Spleen (tissue), 11 donors: ENCODE results near the gene DCAF6. TPM values are rescaled to one million over a fixed set of nuclear protein-coding genes. Genes with fewer than 3 reads are reported as not detected.

Source experiments
- DNase-seq: peaks from one replicate; pipeline ENCODE4 v3.0.0-alpha.2; 2020
- H3K27ac ChIP-seq, 8 donors: fragments of 200-600 bp; sonication (generic) in 7 of 8; 1 replicate in 4 of 8; 2 replicates in 4 of 8; pipeline versions ENCODE4 v1.5.0 to v1.8.0; 2016 to 2021; ENCODE audit warnings: inconsistent platforms in 4 of 8, mild to moderate bottlenecking in 4 of 8, moderate library complexity in 1 of 8
- H3K27me3 ChIP-seq, 7 donors: fragments of 200-600 bp; sonication (generic) in 6 of 7; replicated peaks in 1 of 7; 1 replicate in 4 of 7; 2 replicates in 3 of 7; pipeline versions ENCODE4 v1.5.0 to v1.8.0; 2016 to 2021; ENCODE audit warnings: inconsistent platforms in 3 of 7, mild to moderate bottlenecking in 1 of 7
- H3K36me3 ChIP-seq, 6 donors: fragments of 200-600 bp; sonication (generic) in 5 of 6; 1 replicate in 4 of 6; 2 replicates in 2 of 6; pipeline versions ENCODE4 v1.5.0 to v1.8.0; 2016 to 2021; ENCODE audit warnings: inconsistent platforms in 2 of 6
- H3K4me1 ChIP-seq, 6 donors: fragments of 200-600 bp; sonication (generic) in 5 of 6; 1 replicate in 3 of 6; 2 replicates in 3 of 6; pipeline versions ENCODE4 v1.5.0 to v1.8.0; 2016 to 2021; ENCODE audit warnings: inconsistent platforms in 3 of 6
- H3K4me3 ChIP-seq, 8 donors: fragments of 200-600 bp; sonication (generic) in 7 of 8; 1 replicate in 4 of 8; 2 replicates in 4 of 8; pipeline versions ENCODE4 v1.5.0 to v1.8.0; 2016 to 2021; ENCODE audit warnings: inconsistent platforms in 4 of 8, mild to moderate bottlenecking in 4 of 8, moderate library complexity in 2 of 8
- H3K9me3 ChIP-seq, 8 donors: fragments of 200-600 bp; sonication (generic) in 7 of 8; 1 replicate in 4 of 8; 2 replicates in 4 of 8; pipeline versions ENCODE4 v1.5.0 to v1.8.0; 2016 to 2021; ENCODE audit warnings: inconsistent platforms in 4 of 8
- POLR2A ChIP-seq, 3 donors: fragments of 450-650 bp; IDR thresholded peaks; one replicate each; pipeline ENCODE4 v1.5.1; 2017; ENCODE audit warnings: antibody characterized with exemption in 3 of 3, mild to moderate bottlenecking in 1 of 3
- POLR2AphosphoS5 ChIP-seq, 3 donors: sonication (generic); formaldehyde crosslinking; IDR thresholded peaks; one replicate each; pipeline ENCODE4 v1.5.1; 2017; ENCODE audit warnings: antibody characterized with exemption in 3 of 3
- WGBS, 5 donors: extraction: QIAGEN DNeasy Blood & Tissue Kit in 3 of 5; methylation state at CpG; one replicate each; pipeline versions ENCODE4 v1.1.5 to v1.1.7; 2013 to 2018; 5-methylcytosine and 5-hydroxymethylcytosine counted together
- intact Hi-C: fragments of 100-400 bp; cut with DNase I; formaldehyde crosslinking; loops from one replicate; pipeline ENCODE4 v1.15.0; 2023; ENCODE audit warnings: low total_unique reads
- polyA plus RNA-seq, 3 donors: library from polyadenylated mRNA; stranded (reverse); fragments of 200-250 nt; gene quantifications; one replicate each; pipeline ENCODE4 v1.2.1, GENCODE V29; 2013
- total RNA-seq, 7 donors: library from RNA; depleted of rRNA in 3 of 7; stranded (reverse); fragments of >200 nt in 3 of 7; fragmentation: NEBNext Ultra II Directional in 4 of 7; extraction: Animal tissue kit (Norgen Biotek cat#: 25700) in 4 of 7; gene quantifications; one replicate each; pipeline versions ENCODE4 v1.1.0 to v1.2.1, GENCODE V29; 2016 to 2021
- TF ChIP-seq, protein P1 (sequence below), 11 experiments: fragments of 200-600 bp in 7 of 11; fragments of 450-650 bp in 4 of 11; sonication (generic) in 4 of 11; IDR thresholded peaks in 8 of 11; conservative IDR thresholded peaks in 3 of 11; 1 replicate in 7 of 11; 2 replicates in 4 of 11; pipeline versions ENCODE4 v1.4.0 to v1.8.0; 2016 to 2021; ENCODE audit warnings: antibody characterized with exemption in 11 of 11, inconsistent platforms in 4 of 11, mild to moderate bottlenecking in 1 of 11
- donor health status: healthy with polysubstance abuse.
- donor health status: DM: no; HTN: no; CAD: no; lungs with moderate emphysema.
- donor health status: DM: no; HTN: no; CAD: no.
- donor health status: Bipolar disorder and iron deficiency.
- donor health status: healthy.
- donor health status: DM: no; HTN: no; CAD: no.
- donor health status: DM: yes; HTN: yes; CAD: no.

DCAF6 gene
- total and polyA plus RNA-seq, 10 donors: 19.2 to 76.6 (median 43.6) TPM

GRCh38 chr1:167999877-168000276, 63.4 kb downstream of the DCAF6 start:
- no peaks in the 10 kb centered on the region for H3K27me3 ChIP-seq
- 80 to 89% (median 84%) methylated on average over 3 of the region's 3 CpGs for WGBS, 5 donors
- H3K4me1 ChIP-seq: no peaks in the 10 kb centered on the region
- H3K27ac ChIP-seq: no peak overlapping the region
- H3K9me3 ChIP-seq: no peaks in the 10 kb centered on the region
- H3K4me3 ChIP-seq: no peak overlapping the region
- DNase-seq: no peak
- TF ChIP-seq POLR2A (IDR thresholded peaks at IDR 0.05) (no peak), POLR2AphosphoS5 (IDR thresholded peaks at IDR 0.05) (no peak)
- TF ChIP-seq, protein P1, sequence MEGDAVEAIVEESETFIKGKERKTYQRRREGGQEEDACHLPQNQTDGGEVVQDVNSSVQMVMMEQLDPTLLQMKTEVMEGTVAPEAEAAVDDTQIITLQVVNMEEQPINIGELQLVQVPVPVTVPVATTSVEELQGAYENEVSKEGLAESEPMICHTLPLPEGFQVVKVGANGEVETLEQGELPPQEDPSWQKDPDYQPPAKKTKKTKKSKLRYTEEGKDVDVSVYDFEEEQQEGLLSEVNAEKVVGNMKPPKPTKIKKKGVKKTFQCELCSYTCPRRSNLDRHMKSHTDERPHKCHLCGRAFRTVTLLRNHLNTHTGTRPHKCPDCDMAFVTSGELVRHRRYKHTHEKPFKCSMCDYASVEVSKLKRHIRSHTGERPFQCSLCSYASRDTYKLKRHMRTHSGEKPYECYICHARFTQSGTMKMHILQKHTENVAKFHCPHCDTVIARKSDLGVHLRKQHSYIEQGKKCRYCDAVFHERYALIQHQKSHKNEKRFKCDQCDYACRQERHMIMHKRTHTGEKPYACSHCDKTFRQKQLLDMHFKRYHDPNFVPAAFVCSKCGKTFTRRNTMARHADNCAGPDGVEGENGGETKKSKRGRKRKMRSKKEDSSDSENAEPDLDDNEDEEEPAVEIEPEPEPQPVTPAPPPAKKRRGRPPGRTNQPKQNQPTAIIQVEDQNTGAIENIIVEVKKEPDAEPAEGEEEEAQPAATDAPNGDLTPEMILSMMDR (IDR thresholded peaks at IDR 0.05 in 8 of 11, conservative IDR thresholded peaks at IDR 0.05 in 3 of 11): no peak
- H3K36me3 ChIP-seq: peaks cover 0 to 81% (median 11%) of the 10 kb centered on the region in 6 donors
- intact Hi-C loops: no loop called here

GRCh38 chr1:168000656-168001055, 64.2 kb downstream of the DCAF6 start:
- H3K27ac ChIP-seq: no peak overlapping the region
- TF ChIP-seq, protein P1 (IDR thresholded peaks at IDR 0.05 in 8 of 11, conservative IDR thresholded peaks at IDR 0.05 in 3 of 11): no peak
- no peak for TF ChIP-seq POLR2A (IDR thresholded peaks at IDR 0.05)
- peaks cover 0 to 81% (median 8%) of the 10 kb centered on the region in 6 donors for H3K36me3 ChIP-seq
- H3K4me1 ChIP-seq: no peaks in the 10 kb centered on the region
- WGBS, 5 donors: 75 to 94% (median 93%) methylated on average over 3 of the region's 3 CpGs
- H3K27me3 ChIP-seq: no peaks in the 10 kb centered on the region
- H3K9me3 ChIP-seq: no peaks in the 10 kb centered on the region
- no peak overlapping the region for H3K4me3 ChIP-seq
- intact Hi-C loops: no loop called here
- DNase-seq: no peak

GRCh38 chr1:168001213-168001612, 64.7 kb downstream of the DCAF6 start:
- 97 to 100% (median 100%) methylated on average over 1 of the region's 1 CpG for WGBS, 5 donors
- DNase-seq: no peak
- intact Hi-C loops: no loop called here

GRCh38 chr1:168004531-168004930, 68.0 kb downstream of the DCAF6 start:
- TF ChIP-seq POLR2A (IDR thresholded peaks at IDR 0.05) (no peak), POLR2AphosphoS5 (IDR thresholded peaks at IDR 0.05) (no peak)
- TF ChIP-seq, protein P1 (IDR thresholded peaks at IDR 0.05 in 8 of 11, conservative IDR thresholded peaks at IDR 0.05 in 3 of 11): no peak
- 91 to 97% (median 94%) methylated on average over 2 of the region's 2 CpGs for WGBS, 5 donors
- no peaks in the 10 kb centered on the region for H3K27me3 ChIP-seq
- no peak overlapping the region for H3K4me3 ChIP-seq
- no peak overlapping the region for H3K27ac ChIP-seq
- no peak for DNase-seq
- no peaks in the 10 kb centered on the region for H3K9me3 ChIP-seq
- intact Hi-C loops: no loop called here
- no peaks in the 10 kb centered on the region for H3K4me1 ChIP-seq
- peaks cover 0 to 79% (median 15%) of the 10 kb centered on the region in 6 donors for H3K36me3 ChIP-seq

More at GRCh38 chr1:168001213-168001612, 64.7 kb downstream of the DCAF6 start:
- H3K4me1 ChIP-seq: no peaks in the 10 kb centered on the region
- H3K27me3 ChIP-seq: no peaks in the 10 kb centered on the region
- H3K27ac ChIP-seq: no peak overlapping the region
- TF ChIP-seq, protein P1 (IDR thresholded peaks at IDR 0.05 in 8 of 11, conservative IDR thresholded peaks at IDR 0.05 in 3 of 11): no peak
- TF ChIP-seq POLR2AphosphoS5 (IDR thresholded peaks at IDR 0.05): no peak
- TF ChIP-seq POLR2A (IDR thresholded peaks at IDR 0.05): no peak
- H3K36me3 ChIP-seq: peaks cover 0 to 82% (median 8%) of the 10 kb centered on the region in 6 donors
- no peaks in the 10 kb centered on the region for H3K9me3 ChIP-seq
- H3K4me3 ChIP-seq: no peak overlapping the region
